Tibial nerve (tissue), 4 donors: Measurements from ENCODE around the gene C20orf202.

ENCODE experiments used
- EP300 ChIP-seq, 2 donors: sonication (generic); formaldehyde crosslinking; IDR thresholded peaks; one replicate each; pipeline ENCODE4 v1.6.1; 2017; ENCODE audit warnings: antibody characterized with exemption in 2 of 2, mild to moderate bottlenecking in 1 of 2
- POLR2A ChIP-seq, 2 donors: fragments of 450-650 bp; IDR thresholded peaks; one replicate each; pipeline ENCODE4 v1.6.1; 2017; ENCODE audit warnings: antibody characterized with exemption in 2 of 2, mild to moderate bottlenecking in 2 of 2, moderate library complexity in 2 of 2
- TF ChIP-seq, protein P1 (sequence below), 5 experiments: fragments of 200-600 bp in 3 of 5; fragments of 450-650 bp in 2 of 5; sonication (generic) in 3 of 5; IDR thresholded peaks; one replicate each; pipeline ENCODE4 v1.5.1; 2016 to 2019; ENCODE audit warnings: antibody characterized with exemption in 5 of 5, mild to moderate bottlenecking in 3 of 5, moderate library complexity in 2 of 5

DNA sequence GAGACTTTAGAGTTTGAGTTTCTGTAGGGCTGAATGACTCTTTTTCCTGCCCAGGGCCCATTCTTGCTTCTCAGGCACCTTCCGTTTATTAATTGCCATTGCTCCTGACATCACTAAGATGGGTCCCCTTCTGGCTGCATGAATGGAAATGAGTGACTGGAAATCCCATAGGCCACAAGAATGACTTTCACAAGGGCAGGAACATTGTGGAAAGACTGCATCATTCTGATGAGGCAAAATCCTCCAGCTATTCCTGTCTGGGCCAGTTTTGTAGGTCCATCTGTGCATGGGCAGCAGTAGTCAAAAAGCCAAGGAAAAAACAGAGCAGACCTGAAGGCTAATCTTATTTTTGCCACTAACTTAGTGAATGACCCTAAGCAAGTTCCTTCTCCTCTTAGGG is 37.7 kb upstream of the C20orf202 start:
- TF ChIP-seq, protein P1, sequence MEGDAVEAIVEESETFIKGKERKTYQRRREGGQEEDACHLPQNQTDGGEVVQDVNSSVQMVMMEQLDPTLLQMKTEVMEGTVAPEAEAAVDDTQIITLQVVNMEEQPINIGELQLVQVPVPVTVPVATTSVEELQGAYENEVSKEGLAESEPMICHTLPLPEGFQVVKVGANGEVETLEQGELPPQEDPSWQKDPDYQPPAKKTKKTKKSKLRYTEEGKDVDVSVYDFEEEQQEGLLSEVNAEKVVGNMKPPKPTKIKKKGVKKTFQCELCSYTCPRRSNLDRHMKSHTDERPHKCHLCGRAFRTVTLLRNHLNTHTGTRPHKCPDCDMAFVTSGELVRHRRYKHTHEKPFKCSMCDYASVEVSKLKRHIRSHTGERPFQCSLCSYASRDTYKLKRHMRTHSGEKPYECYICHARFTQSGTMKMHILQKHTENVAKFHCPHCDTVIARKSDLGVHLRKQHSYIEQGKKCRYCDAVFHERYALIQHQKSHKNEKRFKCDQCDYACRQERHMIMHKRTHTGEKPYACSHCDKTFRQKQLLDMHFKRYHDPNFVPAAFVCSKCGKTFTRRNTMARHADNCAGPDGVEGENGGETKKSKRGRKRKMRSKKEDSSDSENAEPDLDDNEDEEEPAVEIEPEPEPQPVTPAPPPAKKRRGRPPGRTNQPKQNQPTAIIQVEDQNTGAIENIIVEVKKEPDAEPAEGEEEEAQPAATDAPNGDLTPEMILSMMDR (IDR thresholded peaks at IDR 0.05), result no peak
- TF ChIP-seq EP300 (IDR thresholded peaks at IDR 0.05) (no peak), POLR2A (IDR thresholded peaks at IDR 0.05) (no peak)
